ENCODE measurements around the gene LSM10.

LSM10 gene

GRCh38 chr1:36397378-36398230 is at the start of gene LSM10:
Gene LSM10, minus strand, starts transcription at chr1:36397908. Its CDS starts 3,779 bp downstream, at chr1:36394129.
- DNase-seq (ENCODE audit: low spot score): peak; percentile 85

- no peak for DNase-seq (ENCODE audit: low spot score)
Observed at GRCh38 chr1:36447450-36447849, 49.7 kb upstream of the LSM10 start.

GRCh38 chr1:36446746-36447145 is 49.0 kb upstream of the LSM10 start:
- DNase-seq (ENCODE audit: low spot score): no peak

- DNase-seq (ENCODE audit: low spot score): no peak
Observed at GRCh38 chr1:36446271-36446670, 48.6 kb upstream of the LSM10 start.

DNA sequence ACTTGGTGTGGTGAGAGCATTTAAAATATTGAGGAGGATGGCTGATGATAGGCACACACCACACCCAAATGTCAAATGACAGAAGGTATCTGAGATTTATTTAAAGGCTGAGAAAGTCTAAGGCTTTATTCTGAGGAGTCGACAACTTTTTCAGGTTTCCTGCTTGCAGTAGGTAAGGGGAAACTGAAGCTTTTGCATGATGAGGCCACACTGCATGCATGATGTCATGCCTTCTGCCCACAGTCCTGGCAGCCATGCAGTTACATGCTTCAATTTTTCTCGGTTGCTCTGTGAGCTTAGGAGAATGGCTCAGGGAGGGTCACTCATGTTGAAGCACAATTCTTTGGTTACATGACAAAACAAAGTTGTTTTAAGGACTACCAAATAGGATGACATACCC is 45.6 kb upstream of the LSM10 start:
- DNase-seq (ENCODE audit: low spot score): no peak

DNA sequence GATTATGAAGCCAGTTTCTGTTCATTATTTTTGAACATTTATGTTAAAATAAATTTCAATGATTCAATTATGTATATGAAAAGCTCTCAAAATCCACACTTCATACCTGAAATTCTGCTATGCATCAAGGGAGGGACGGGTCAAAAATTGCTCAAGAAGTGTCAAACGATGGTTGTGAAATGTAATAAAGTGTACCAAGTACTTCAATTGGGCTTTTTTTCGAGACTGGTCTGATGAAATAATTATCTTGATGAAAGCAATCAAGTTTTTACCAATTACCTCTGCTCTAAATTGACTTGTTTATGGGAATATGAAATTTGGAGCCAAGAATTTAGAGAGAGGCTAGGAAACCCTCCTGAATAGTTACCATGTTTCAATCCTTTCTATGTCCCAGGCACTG is 44.6 kb upstream of the LSM10 start:
- DNase-seq (ENCODE audit: low spot score): no peak

DNA sequence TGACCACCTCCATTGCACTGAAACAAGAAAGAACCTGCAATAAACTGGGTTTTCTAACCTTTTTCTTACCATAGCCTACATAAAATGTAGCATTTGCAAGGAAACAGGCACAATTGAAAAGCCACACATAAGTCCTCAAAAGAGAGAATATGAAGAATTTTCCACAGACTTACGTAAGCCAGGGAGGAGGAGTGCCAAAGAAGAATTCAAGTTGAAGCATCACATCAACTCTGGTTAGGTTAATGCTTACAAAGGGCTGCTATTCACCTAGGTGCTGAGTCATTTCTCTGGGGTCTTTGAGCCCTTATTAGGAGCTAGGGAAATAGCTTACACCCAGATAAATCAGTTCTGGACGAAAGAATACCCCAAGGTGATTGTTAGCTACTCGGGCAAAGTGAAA is 42.9 kb upstream of the LSM10 start:
- no peak for DNase-seq (ENCODE audit: low spot score)

DNA sequence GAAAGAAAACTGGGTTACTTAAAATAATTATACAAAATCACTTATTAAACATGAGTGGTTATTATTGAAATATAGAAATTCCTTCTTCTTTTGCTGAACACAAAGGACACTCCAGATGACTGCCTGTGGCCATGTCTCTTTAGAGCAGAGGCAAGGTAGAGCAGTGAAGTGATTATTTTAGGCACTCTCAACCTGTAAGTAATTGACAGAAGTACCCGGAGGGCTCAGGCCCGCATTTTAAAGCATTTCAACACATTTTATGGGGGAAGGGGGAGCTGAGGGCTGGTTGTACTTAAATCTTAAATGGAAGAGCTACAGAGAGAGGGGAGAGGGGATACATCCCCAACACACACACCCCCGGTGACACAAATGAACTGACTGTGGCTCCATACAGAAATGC is 42.3 kb upstream of the LSM10 start:
- no peak for DNase-seq (ENCODE audit: low spot score)

DNA sequence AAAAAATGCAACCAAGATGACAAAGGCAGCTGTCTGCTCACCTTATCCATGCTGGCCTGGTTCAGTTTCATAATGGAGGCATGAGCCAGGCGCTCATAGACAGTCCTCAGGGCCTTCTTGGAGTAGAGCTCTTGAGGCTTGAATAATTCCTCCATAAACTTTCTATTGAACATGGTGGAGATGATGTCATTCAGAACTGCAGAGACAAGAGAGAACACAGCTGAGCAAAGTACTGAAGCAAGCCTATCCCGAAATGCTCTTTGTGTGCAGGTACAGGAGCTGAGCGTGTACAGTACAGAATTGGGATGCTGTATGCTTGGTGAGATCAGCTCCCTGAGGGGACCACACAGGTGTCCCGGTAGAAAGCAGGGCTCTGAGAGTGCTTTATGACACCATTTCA is 41.0 kb upstream of the LSM10 start:
- DNase-seq (ENCODE audit: low spot score): no peak

DNA sequence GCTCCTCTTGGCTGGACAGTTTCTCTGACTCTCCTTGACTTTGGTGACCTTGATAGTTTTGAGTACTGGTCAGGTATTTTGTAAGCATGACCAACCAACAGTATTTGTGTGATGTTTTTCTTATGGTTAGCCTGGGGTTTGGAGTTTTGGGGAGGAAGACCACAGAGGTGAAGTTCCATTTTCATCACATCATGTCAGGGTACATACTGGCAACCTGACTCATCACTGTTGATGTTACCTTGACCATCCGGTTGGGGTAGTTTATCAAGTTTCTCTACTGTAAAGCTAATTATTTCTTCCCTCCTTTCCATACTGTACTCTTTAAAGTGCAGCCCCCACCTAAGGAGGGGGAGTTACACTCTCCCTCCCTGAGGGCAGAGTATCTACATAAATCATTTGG is 39.1 kb upstream of the LSM10 start:
- DNase-seq (ENCODE audit: low spot score): no peak

DNA sequence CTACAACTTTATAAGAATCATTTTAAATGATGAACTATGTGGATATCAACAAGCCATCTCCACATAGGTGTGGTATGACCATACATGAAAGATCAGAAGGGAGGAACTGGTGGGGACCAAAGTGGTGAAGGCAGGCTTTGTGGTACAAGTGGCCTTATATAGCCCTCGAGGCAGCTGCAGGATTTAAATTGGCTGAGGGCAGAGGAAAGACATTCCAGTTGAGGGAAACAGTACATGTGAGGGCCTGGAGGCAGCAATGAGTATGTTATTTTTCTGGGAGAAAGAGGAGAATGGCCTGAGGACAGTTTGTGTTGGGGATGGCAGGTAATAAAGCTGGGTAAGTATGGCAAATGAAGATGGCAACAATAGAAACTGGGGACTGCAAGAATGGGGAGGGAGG is 35.4 kb upstream of the LSM10 start:
- no peak for DNase-seq (ENCODE audit: low spot score)

GRCh38 chr1:36432616-36433015 is 34.9 kb upstream of the LSM10 start:
- DNase-seq (ENCODE audit: low spot score): no peak

DNA sequence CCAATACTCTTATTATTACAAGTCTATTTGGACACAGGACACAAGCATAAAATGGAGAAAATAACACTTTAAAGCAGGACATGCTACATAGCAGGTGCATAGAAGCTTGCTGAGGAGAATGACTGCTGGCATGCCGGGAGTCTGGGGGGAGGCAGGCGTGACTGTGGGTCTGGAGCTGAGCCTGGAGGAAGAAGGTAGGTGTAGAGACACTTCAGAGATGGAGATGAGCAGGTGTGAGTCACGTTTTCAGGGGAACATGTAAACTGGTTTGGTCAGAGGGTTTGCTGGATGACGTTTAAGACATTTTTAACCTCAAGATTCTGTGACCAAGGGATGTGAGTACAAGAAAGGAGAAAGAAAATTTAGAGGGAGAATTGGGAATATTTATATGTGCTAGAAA is 28.1 kb upstream of the LSM10 start:
- no peak for DNase-seq (ENCODE audit: low spot score)

GRCh38 chr1:36421649-36422048 is 23.9 kb upstream of the LSM10 start:
- no peak for DNase-seq (ENCODE audit: low spot score)

DNA sequence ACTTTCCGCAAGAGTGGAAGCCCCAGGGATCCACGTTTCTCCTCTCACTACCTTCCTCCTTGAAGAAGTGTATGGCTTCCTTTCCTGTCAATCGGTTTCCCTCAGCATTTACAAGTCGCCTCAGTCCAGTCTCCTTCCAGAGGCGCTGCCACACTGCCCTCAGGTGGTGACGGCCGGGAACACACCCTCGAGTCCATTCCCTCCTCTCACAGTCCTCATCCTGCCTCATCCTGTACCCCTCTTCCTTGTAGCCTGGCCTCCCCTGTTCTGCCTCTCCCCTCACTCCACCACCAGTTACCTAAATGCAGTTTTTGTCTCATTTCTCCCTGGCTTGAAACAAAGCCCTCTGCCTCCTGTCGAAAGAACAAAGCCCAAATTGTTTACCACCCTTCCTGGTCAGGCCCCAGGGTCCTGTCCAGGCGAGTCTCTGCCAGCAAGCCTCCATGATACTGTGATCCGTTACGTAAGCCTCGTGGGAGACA is 23.2 kb upstream of the LSM10 start:
- peak; percentile 78 for DNase-seq (ENCODE audit: low spot score)

- DNase-seq (ENCODE audit: low spot score): no peak
Observed at GRCh38 chr1:36420409-36420808, 22.7 kb upstream of the LSM10 start.

GRCh38 chr1:36419569-36419968 is 21.9 kb upstream of the LSM10 start:
- DNase-seq (ENCODE audit: low spot score): no peak

- no peak for DNase-seq (ENCODE audit: low spot score)
Observed at GRCh38 chr1:36419140-36419539, 21.4 kb upstream of the LSM10 start.

DNA sequence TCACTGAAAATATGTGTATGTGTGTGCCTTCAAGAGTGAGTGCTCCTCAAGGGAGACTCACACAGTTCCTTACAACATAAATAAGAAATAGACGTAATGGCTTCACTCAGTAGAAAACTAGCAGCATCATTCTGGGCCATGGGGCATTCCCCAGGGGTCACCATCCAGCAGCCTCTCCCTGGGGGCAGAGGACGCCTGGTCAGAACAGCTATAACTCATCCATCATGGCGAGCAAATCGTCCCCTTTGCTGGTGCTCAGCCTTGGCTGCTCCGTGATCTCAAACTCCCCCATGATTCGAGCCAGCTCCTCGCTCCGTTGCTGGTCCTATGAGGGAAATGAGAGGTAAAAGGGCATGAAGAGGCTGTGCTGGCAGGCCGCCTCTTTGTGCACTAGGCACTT is 20.2 kb upstream of the LSM10 start:
- no peak for DNase-seq (ENCODE audit: low spot score)

- DNase-seq (ENCODE audit: low spot score): no peak
Observed at GRCh38 chr1:36415661-36416326, 18.1 kb upstream of the LSM10 start.

DNA sequence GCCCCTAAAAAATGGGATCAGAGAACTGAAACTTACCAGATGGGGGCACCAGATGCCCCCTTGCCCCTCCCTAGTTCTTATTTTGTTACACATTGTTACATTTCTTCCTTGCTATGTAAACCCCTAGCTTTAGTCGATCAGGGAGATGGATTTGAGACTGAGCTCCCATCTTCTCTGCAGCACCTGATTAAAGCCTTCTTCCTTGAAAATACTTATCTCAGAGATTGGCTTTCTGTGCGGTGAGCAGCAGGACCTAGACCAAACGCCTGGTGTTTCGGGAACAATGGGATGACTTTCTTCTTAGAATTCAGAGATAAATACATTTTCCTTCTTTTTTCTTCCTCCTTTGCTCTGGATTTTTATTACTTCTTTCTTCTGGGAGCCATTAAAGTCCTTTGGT is 16.7 kb upstream of the LSM10 start:
- DNase-seq (ENCODE audit: low spot score): no peak

- DNase-seq (ENCODE audit: low spot score): no peak
Observed at GRCh38 chr1:36411674-36412648, 14.3 kb upstream of the LSM10 start.

Measured in kidney capillary endothelial cell (primary cell).